Spleen (tissue), 7 donors: ENCODE measurements around the gene TSPAN9.

Experiments
- POLR2A ChIP-seq, 3 donors: fragments of 450-650 bp; IDR thresholded peaks; one replicate each; pipeline ENCODE4 v1.5.1; 2017; ENCODE audit warnings: antibody characterized with exemption in 3 of 3, mild to moderate bottlenecking in 1 of 3
- POLR2AphosphoS5 ChIP-seq, 3 donors: sonication (generic); formaldehyde crosslinking; IDR thresholded peaks; one replicate each; pipeline ENCODE4 v1.5.1; 2017; ENCODE audit warnings: antibody characterized with exemption in 3 of 3
- TF ChIP-seq, protein P1 (sequence below), 11 experiments: fragments of 200-600 bp in 7 of 11; fragments of 450-650 bp in 4 of 11; sonication (generic) in 4 of 11; IDR thresholded peaks in 8 of 11; conservative IDR thresholded peaks in 3 of 11; 1 replicate in 7 of 11; 2 replicates in 4 of 11; pipeline versions ENCODE4 v1.4.0 to v1.8.0; 2016 to 2021; ENCODE audit warnings: antibody characterized with exemption in 11 of 11, inconsistent platforms in 4 of 11, mild to moderate bottlenecking in 1 of 11
- donor health status: DM: no; HTN: no; CAD: no; lungs with moderate emphysema.
- donor health status: DM: no; HTN: no; CAD: no.
- donor health status: DM: no; HTN: no; CAD: no.

DNA sequence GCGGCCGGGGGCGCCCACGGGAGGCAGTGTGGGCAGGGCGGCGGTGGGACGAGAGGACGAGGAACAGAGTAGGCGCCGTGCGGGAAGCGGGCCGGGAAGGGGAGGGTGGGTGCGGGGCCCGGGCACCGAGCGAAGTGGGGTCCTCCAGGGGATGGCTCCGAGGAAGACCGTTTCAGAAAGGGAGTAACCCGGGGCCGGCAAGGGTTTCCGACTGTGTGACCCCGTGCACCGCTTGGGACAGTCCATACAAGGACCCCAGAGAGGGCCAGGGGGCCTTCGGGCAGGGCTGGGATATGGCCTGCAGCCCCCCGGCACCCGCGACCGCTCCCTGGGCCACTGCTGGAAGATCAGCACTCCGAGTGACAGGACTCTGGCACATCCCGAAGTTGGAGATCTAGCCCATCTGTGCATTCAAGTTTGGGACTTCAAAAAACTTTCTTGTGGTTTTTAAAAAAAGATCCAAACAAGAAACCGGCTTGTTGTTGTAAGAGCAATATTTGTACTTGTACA, 448 bp downstream of the TSPAN9 start:
- TF ChIP-seq POLR2A (IDR thresholded peaks at IDR 0.05) (no peak), POLR2AphosphoS5 (IDR thresholded peaks at IDR 0.05) (no peak)
- TF ChIP-seq, protein P1, sequence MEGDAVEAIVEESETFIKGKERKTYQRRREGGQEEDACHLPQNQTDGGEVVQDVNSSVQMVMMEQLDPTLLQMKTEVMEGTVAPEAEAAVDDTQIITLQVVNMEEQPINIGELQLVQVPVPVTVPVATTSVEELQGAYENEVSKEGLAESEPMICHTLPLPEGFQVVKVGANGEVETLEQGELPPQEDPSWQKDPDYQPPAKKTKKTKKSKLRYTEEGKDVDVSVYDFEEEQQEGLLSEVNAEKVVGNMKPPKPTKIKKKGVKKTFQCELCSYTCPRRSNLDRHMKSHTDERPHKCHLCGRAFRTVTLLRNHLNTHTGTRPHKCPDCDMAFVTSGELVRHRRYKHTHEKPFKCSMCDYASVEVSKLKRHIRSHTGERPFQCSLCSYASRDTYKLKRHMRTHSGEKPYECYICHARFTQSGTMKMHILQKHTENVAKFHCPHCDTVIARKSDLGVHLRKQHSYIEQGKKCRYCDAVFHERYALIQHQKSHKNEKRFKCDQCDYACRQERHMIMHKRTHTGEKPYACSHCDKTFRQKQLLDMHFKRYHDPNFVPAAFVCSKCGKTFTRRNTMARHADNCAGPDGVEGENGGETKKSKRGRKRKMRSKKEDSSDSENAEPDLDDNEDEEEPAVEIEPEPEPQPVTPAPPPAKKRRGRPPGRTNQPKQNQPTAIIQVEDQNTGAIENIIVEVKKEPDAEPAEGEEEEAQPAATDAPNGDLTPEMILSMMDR (IDR thresholded peaks at IDR 0.05 in 8 of 11, conservative IDR thresholded peaks at IDR 0.05 in 3 of 11) = no peak
